Pancreas (tissue), 10 donors: ENCODE measurements around the gene GMDS. TPM values are rescaled to one million over a fixed set of nuclear protein-coding genes. Genes with fewer than 3 reads are reported as not detected.

Experiments used
- ATAC-seq, 4 donors: fragments of 200-7000 bp; cut with Tn5 transposase; one replicate each; pipeline versions ENCODE4 v1.8.0 to v1.9.1; 2020; ENCODE audit warnings: mild to moderate bottlenecking in 4 of 4, moderate library complexity in 4 of 4
- DNase-seq, 6 donors: peaks; one replicate each; pipeline ENCODE4 v3.0.0-alpha.2; 2020
- FAIRE-seq: peaks from 2 replicates; lab custom pipeline; 2012; peaks lifted over from hg19 to GRCh38; lab: Jason Lieb, UNC
- H3K27ac ChIP-seq, 4 donors: fragments of 200-600 bp; sonication (generic); 1 replicate in 3 of 4; 2 replicates in 1 of 4; pipeline versions ENCODE4 v1.5.0 to v1.8.0; 2020
- H3K27me3 ChIP-seq, 4 donors: fragments of 200-600 bp; one replicate each; pipeline ENCODE4 v1.8.0; 2021
- H3K36me3 ChIP-seq, 3 donors: fragments of 200-600 bp; sonication (generic) in 1 of 3; one replicate each; pipeline versions ENCODE4 v1.5.0 to v1.8.0; 2020 to 2021
- H3K4me1 ChIP-seq, 3 donors: fragments of 200-600 bp; one replicate each; pipeline ENCODE4 v1.8.0; 2021
- H3K4me3 ChIP-seq, 4 donors: fragments of 200-600 bp; sonication (generic) in 2 of 4; one replicate each; pipeline versions ENCODE4 v1.5.0 to v1.8.0; 2020 to 2021
- H3K9me3 ChIP-seq, 4 donors: fragments of 200-600 bp; one replicate each; pipeline ENCODE4 v1.8.0; 2021
- CTCF ChIP-seq, 4 donors: fragments of 200-600 bp; sonication (generic) in 3 of 4; IDR thresholded peaks; one replicate each; pipeline versions ENCODE4 v1.5.0 to v1.8.0; 2021; ENCODE audit warnings: antibody characterized with exemption in 4 of 4
- WGBS, 2 donors: extraction: QIAGEN DNeasy Blood & Tissue Kit; methylation state at CpG; one replicate each; pipeline ENCODE4 v1.1.7; 2013; 5-methylcytosine and 5-hydroxymethylcytosine counted together
- intact Hi-C, 3 donors: fragments of 100-400 bp; cut with DNase I; formaldehyde crosslinking; loops; one replicate each; pipeline versions ENCODE4 v1.11.1 to v1.14.2; 2022
- polyA plus RNA-seq, 2 donors: library from polyadenylated mRNA; stranded (reverse); fragments of 200-250 nt; gene quantifications; one replicate each; pipeline ENCODE4 v1.2.3, GENCODE V29; 2013
- total RNA-seq, 6 donors: library from RNA; stranded (reverse); fragmentation: NEBNext Ultra II Directional in 4 of 6; extraction: Animal tissue kit (Norgen Biotek cat#: 25700) in 4 of 6; gene quantifications; one replicate each; pipeline versions ENCODE4 v1.2.1 to v1.2.4, GENCODE V29; 2021 to 2023
- donor health status: healthy with polysubstance abuse.
- donor health status: DM: no; HTN: no; CAD: no; lungs with moderate emphysema.
- donor health status: DM: no; HTN: no; CAD: no.
- donor health status: control.
- donor health status: control.
- donor health status: Bipolar disorder and iron deficiency.
- donor health status: DM: yes; HTN: yes; CAD: no.
- donor health status: DM: no; HTN: no; CAD: no.
- donor health status: DM: no; HTN: no; CAD: no.
- donor health status: DM: yes; HTN: yes; CAD: no.

Gene GMDS
- total and polyA plus RNA-seq, 8 donors: 7.6 to 40.8 (median 26.5) TPM

DNA sequence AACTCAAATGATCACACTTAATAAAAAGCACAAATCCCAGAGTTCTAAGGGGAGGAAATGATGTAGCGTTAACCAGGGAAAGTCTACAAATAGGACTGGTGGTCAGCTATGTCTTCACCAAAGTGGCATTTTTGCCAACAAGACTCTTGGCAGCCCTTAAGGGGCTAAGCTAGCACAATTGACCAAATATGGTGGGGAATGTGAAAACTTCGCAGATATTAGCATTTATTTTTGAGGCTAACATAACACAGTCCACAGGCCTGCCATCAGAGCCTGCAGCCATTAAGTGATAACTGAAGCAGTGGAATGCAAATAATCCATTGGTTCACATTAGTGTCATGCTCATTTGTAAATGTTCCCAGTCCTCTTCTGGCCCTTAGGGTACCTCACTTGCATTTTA, 361.1 kb downstream of the GMDS start:
- TF ChIP-seq CTCF (IDR thresholded peaks at IDR 0.05): no peak
- Histone ChIP-seq H3K27me3 (no peaks in the 10 kb centered on the region), H3K9me3 (no peaks in the 10 kb centered on the region), H3K27ac (no peak overlapping the region), H3K4me3 (no peak overlapping the region), H3K4me1 (no peaks in the 10 kb centered on the region), H3K36me3 (no peaks in the 10 kb centered on the region)
- no peak for FAIRE-seq
- no peak for DNase-seq
- WGBS, 2 donors: 88 to 94% methylated on average over 2 of the region's 2 CpGs
- ATAC-seq: no peak
- intact Hi-C loops: no loop called here

GRCh38 chr6:1878330-1878729, 367.1 kb downstream of the GMDS start:
- ATAC-seq: no peak
- no peak for TF ChIP-seq CTCF (IDR thresholded peaks at IDR 0.05)
- DNase-seq: no peak

GRCh38 chr6:1873781-1874180, 371.6 kb downstream of the GMDS start:
- ATAC-seq: no peak
- Histone ChIP-seq H3K4me1 (peaks cover 0 to 9% (median 0%) of the 10 kb centered on the region in 3 donors), H3K27me3 (no peaks in the 10 kb centered on the region), H3K9me3 (no peaks in the 10 kb centered on the region), H3K4me3 (no peak overlapping the region), H3K36me3 (no peaks in the 10 kb centered on the region), H3K27ac (no peak overlapping the region)
- no peak for FAIRE-seq
- TF ChIP-seq CTCF (IDR thresholded peaks at IDR 0.05): no peak
- 93 to 94% methylated on average over 11 of the region's 11 CpGs for WGBS, 2 donors
- no peak for DNase-seq
- intact Hi-C loops: no loop called here

More at GRCh38 chr6:1878330-1878729, 367.1 kb downstream of the GMDS start:
- Histone ChIP-seq H3K4me3 (no peak overlapping the region), H3K27ac (no peak overlapping the region), H3K27me3 (no peaks in the 10 kb centered on the region), H3K36me3 (no peaks in the 10 kb centered on the region), H3K4me1 (no peaks in the 10 kb centered on the region), H3K9me3 (no peaks in the 10 kb centered on the region)
- WGBS, 2 donors: 97 to 99% methylated on average over 5 of the region's 5 CpGs
- intact Hi-C loops: no loop called here
- no peak for FAIRE-seq

DNA sequence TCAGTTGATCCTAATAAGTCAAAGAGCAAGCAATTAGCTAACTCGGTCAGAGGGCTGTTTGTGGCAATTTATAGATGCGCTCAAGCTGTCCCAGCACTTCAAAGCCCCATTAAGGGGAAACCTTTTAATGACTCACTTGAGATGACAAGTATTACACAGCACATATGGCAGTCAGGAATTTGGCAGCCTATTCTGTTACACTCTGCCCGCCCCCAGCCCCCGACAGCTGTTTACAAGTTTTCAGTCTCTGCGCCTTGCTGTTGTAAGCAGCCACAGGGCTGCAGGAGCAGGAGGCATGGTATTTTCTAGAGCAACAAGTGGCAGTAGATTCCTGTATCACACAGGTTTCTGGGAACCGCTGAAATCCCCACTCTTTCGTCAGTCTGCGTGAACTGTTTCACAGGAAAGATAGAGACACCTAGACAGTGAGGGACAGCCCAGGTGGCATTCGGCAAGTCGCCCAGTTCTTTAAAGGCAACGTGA, 372.7 kb downstream of the GMDS start:
- peak; percentile 67 to 82 (median 78) for ATAC-seq
- Histone ChIP-seq H3K27ac (peak overlapping the region in 1 of 4 donors; percentile 34), H3K36me3 (no peaks in the 10 kb centered on the region), H3K9me3 (no peaks in the 10 kb centered on the region), H3K4me3 (peak overlapping the region in 1 of 4 donors; percentile 1), H3K4me1 (peaks cover 0 to 12% (median 0%) of the 10 kb centered on the region in 3 donors), H3K27me3 (no peaks in the 10 kb centered on the region)
- TF ChIP-seq CTCF (IDR thresholded peaks at IDR 0.05): no peak
- WGBS, 2 donors: 50 to 54% methylated on average over 11 of the region's 11 CpGs
- no peak for FAIRE-seq
- intact Hi-C loops: no loop called here
- peak in 2 of 6 donors; percentile 22 to 25 for DNase-seq

DNA sequence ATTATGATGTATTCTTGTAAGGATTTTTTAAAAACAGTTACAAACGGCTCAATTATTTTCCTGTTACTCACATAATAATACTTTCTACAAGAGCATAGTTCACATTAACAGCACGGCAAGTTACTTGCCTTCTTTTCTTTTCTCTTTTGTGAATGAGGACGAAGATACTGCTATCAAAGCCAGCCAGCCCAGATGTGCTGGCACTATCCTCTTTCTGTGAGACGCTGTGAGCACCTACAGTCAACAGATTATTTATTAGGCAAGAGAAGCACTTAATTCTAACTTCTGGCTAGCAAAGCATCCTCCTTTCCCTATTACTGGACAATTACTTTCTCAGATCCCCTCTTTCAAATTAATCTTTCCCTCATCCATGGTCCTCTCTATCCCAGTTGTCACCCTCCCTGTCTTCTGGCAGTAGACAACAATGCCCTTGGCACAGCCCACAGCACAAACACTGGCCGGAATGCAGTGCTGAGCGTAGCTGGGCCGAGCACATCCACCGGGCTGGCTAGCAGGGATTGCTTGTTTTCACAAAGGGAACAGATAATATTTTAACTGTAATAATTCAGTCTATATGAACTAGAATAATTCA, 373.6 kb downstream of the GMDS start:
- Histone ChIP-seq H3K27me3 (no peaks in the 10 kb centered on the region), H3K4me1 (peaks cover 4 to 20% (median 5%) of the 10 kb centered on the region in 3 donors), H3K27ac (no peak overlapping the region), H3K36me3 (no peaks in the 10 kb centered on the region), H3K4me3 (no peak overlapping the region), H3K9me3 (no peaks in the 10 kb centered on the region)
- intact Hi-C loops: no loop called here
- WGBS, 2 donors: 61 to 68% methylated on average over 8 of the region's 8 CpGs
- peak; percentile 58 to 77 (median 70) for ATAC-seq
- FAIRE-seq: no peak
- DNase-seq: peak in 1 of 6 donors; percentile 60
- TF ChIP-seq CTCF (IDR thresholded peaks at IDR 0.05): no peak
